HG03521 (cell line): ENCODE measurements around the gene ZNF490.
A peak's percentile ranks its signal among the peaks of the same experiment; 100 is the strongest.
"Not testable (repeated sequence)": the region's sequence is repeated elsewhere in the genome, so short reads cannot be mapped to it uniquely, and the experiment has no call there.

Source experiments
- ATAC-seq: cut with Tn5 transposase; IDR thresholded peaks from one replicate; pipeline ENCODE4 v1.9.1; 2021; ENCODE audit warnings: mild to moderate bottlenecking, moderate library complexity; ENCODE audit not compliant: unreplicated experiment

ZNF490 gene

DNA sequence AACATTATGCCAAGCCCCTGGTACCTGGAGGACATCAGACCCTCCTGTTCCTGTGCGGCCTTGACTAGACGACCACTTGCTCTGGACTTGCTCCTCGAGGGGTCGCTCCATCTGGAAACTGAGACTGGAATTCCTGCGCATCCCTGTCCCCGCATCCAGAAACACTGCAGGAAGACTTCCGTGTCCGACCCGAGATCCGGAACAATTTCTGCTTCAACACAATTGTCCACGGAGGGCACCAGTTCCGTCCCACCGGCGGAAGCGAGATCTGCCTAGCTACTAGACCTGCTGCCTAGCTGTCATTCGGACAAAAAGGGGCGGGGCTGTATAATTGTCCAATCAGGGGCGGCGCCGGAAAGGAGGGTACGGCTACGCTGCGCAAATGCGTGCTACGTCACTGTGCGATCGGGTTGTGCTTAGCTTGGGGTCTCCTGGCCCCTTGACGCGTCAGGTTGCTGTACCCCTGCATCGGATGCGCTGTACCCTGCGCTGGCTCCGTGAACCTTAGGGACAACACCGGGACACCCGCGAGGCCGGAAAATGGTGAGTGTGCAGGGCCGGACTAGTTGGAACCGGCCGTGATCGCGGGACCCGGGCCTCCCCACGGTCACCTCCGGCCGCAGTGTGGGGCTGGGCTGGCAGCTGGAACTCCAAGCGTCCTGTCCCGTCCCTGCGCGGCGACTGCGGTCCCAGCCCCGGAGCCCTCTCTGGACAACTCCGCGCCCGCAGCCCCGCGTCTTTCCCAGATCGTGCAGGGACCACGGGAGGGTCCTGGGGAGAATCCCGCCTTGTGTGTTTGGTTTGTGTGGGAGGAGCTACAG is at the start of gene ZNF490, which contains the start of gene ZNF791:
TSS of gene ZNF490 (minus strand) at position 274 of the 821 bp plus-strand sequence. CDS start at position 141, 133 bp downstream.
TSS of gene ZNF791 (plus strand) at position 381 of the 821 bp plus-strand sequence. CDS start at position 541, 160 bp downstream.
- peak; percentile 68 for ATAC-seq

DNA sequence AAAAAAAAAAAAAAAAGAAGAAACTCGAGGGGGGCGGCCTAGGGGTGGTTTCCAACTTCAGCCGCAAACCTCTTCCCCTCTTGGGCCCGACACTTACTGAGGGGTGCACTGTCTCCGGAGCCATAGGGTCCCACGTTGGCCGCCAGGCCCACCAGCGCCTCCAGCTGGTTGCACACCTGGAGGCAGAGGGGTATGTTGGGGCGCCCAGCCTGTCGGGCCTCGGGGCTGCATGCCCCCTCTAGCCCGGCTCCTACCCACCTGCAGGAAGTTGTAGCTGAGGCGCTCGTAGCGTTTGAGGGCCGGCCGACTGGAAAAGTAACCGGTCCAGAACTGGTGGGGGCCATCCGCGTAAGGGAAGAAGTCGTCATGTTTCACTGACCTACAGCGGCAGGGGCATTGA is 47.4 kb upstream of the ZNF490 start:
- ATAC-seq: no peak

- no peak for ATAC-seq
Measured at GRCh38 chr19:12656899-12657571, 46.4 kb upstream of the ZNF490 start.

DNA sequence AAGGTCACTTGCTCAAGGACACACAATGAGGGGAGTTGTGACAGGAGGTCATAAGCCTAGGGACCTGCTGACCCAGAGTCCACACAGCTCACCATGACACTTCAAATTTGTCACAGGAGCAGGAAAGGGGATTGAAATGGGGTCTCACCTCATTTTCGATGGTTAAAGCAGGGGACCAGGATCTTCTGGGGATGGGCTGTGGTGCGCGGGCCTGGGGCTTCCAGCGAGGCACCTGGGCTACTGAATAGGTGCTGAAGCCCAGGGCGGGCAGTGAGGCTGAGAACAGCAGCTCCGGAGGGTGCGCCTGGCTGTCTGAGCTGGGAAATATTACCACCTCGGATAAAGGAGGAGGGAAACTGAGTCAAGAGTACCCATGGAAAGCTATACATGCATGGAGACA is 44.9 kb upstream of the ZNF490 start:
- ATAC-seq: no peak

GRCh38 chr19:12652219-12652618 is 41.6 kb upstream of the ZNF490 start:
- no peak for ATAC-seq

DNA sequence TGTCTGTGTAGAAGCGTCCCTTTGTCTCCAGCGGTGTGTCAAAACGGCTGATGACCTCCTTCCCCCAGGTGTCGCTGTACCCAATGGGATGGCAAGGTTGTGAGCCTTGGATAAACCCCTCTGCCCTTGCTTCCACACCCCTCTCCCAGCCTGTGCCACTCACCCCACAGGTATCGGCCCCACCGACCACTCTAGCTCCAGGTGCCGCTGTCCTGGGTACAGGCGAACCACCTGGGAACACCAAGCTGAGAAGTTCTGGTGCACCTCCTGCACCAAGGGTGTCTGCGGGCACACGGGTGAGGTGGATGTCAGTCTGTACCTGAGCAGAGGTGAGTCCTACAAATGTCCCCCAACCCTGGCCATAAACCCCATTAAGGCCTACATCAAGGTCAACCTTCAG is 39.3 kb upstream of the ZNF490 start:
- no peak for ATAC-seq

- no peak for ATAC-seq
Measured at GRCh38 chr19:12648088-12648487, 37.5 kb upstream of the ZNF490 start.

DNA sequence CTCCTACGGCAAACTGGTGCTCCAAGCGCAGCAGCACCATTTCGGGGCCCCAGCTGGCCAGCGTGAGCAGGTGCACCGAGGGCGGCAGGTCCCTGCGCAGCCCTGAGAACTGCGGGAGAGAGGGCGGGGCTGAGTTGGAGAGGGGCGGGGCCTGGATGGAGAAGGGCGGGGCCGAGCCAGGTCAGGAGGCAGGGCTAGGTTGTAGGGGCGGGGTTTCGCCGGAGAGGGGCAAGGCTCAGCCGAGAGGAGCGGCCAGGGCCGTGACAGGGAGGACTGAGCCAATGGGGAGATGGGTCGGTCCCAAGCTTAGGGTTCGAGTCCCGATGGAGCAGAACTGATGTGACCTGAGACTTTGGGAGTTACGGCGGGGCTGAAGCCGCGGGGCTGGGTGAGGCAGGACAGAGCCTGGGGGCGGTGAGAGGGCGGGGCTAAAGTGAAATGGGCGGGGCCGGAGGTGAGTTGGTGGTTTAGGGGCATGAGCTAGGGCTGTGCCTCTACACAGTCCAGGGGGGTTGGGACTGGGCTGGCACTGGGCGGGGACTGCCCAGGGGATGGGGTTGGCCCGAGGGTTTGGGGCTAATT is 37.0 kb upstream of the ZNF490 start:
- no peak for ATAC-seq

DNA sequence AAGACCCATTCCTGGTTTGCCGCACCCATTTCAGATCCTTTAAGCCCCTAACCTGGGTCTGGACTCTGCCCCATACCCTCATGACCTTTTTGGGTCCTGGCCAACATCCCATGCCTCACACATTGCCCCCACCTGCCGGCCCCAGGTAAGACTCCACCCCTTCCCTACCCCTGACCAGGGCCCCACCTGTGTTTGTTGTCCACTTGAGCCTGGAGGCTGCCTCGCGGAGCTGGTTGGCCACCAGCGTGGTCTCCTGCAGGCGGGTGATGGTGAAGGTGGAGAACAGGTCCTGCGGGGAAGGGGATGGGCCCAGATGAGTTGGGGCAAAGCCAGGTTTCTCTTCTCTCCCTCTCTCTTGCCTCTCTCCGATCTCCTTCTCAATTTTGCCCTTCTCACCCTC is 36.4 kb upstream of the ZNF490 start:
- ATAC-seq: no peak

- no peak for ATAC-seq
Measured at GRCh38 chr19:12646551-12646950, 35.9 kb upstream of the ZNF490 start.

- ATAC-seq: not testable (repeated sequence)
Measured at GRCh38 chr19:12643716-12644115, 33.1 kb upstream of the ZNF490 start.

DNA sequence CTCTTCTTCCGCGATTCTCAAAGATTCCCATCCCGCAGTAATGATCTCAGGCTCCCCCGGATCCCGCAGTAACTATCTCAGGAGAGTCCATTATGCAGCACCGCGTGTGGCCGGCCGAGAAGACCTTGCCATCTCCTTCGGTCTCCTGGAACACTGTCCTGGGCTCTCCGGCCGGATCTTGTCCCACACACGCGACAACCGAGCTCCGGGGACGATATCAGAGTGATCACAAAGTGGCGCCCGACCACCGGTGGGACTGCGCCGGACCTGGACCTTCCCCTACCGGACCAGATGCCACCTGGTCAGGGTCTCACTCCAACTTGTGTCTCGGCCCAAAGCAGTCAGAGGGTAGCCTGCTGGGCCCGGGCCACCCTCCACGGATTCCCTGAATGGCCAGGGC is 31.9 kb upstream of the ZNF490 start:
- ATAC-seq: no peak

- no peak for ATAC-seq
Measured at GRCh38 chr19:12641456-12641855, 30.8 kb upstream of the ZNF490 start.

DNA sequence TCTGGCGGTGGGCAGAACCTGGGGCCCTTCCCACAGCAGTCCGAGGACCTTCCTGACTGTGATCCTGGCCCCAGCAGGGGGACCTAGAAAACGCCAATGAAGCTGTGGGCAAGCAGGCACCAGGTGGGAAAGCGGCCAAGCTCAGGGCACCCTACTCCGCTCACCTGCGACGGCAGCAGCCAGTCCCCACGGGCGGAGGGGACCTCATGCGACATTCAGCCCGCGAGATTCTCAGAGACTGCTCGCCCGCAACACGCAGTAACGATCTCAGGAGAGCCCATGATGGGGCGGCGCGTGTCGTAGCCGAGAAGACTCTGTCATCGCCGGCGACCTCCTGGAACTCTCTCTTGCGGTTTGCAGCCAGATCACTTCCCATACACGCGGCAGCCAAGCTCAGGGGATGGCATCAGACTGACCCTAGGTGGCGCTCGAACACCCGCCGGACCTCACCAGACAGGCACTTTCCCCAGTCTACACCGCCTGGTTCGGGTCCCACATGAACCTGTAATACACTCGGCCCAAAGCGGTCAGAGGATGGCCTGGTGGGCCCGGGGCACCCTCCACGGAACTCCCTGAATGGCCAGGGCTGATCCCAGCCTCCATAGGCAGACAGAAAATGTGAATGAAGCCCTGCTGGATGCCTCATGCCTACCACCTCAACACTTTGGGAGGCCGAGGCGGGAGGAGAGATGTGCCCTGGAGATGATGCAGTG is 29.4 kb upstream of the ZNF490 start:
- ATAC-seq: peak; percentile 62

DNA sequence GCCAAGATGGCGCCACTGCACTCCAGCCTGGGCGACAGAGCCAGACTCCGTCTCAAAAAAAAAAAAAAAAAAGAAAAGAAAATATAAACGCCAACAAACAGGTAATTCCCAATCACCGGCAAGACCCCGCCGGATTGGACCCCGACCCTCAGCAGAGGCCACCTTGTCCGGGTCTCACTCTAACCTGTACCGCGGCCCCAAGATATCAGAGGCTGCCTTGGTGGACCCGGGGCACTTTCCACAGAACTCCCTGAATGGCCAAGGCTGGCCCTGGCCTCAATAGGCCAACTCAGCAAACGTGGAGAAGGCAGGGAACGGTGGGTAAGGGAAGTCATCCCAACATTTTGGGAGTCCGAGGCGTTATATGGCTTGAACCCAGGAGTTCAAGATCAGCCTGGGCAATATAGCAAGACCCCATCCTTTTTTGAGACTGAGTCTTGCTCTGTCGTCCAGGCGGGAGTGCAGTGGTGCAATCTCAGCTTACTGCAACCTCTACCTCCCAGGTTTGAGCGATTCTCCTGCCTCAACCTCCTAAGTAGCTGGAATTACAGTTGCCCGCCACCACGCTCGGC is 28.1 kb upstream of the ZNF490 start:
- no peak for ATAC-seq

- ATAC-seq: no peak
Measured at GRCh38 chr19:12636631-12637030, 26.0 kb upstream of the ZNF490 start.

DNA sequence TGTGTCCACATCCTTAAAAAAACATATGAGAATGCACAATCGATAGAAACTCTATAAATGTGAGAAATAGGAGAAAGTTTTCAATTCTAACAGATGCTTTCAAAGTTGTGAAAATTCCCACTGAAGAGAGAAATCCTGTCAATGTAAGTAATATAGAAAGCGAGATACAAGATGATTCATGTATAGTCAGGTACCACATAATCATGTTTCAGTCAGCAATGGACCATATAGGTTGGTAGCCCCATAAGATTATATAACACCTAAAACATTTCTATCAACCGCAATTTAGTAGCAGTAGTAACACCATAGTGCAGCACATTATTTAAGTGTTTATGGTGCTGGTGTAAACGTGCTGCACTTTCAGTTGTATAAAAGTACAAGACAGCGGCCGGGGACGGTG is 18.6 kb upstream of the ZNF490 start:
- ATAC-seq: no peak

- ATAC-seq: no peak
Measured at GRCh38 chr19:12628040-12629022, 17.7 kb upstream of the ZNF490 start.

GRCh38 chr19:12626958-12627357 is 16.3 kb upstream of the ZNF490 start:
- no peak for ATAC-seq
